ENCODE measurements around the gene KRT73. TPM values are rescaled to one million over a fixed set of nuclear protein-coding genes. Genes with fewer than 3 reads are reported as not detected.

KRT73 gene
- total RNA-seq (2014; rRNA removed; shearing (Covaris generic)) = not detected in 2 replicates

DNA sequence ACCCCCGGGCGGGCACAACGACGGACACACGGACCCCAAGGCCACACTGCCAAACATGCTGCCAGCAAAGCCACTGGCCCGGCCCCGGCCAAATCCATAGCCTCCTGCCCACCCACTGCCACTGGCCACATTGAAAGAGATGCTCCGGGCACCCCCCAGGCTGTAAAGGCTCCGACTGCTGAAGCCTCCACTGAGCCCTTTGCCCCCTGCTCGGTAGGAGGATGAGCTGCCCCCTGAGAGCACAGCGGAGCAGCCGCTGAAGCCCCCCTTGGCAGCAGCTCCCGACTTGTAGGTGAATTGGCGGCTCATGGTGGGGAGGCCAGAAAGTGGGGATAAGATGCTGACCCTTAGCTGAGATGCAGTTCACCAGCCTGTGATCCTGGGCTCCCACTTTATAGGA, at the start of gene KRT73:
TSS of gene KRT73 (minus strand) at position 344 of the 400 bp plus-strand sequence. CDS start at position 309, 35 bp downstream.
- no peak for DNase-seq (ENCODE audit: low spot score)
- in situ Hi-C loops (cut with HindIII; ENCODE audit: low sequenced_read_pairs) = no loop called here

DNA sequence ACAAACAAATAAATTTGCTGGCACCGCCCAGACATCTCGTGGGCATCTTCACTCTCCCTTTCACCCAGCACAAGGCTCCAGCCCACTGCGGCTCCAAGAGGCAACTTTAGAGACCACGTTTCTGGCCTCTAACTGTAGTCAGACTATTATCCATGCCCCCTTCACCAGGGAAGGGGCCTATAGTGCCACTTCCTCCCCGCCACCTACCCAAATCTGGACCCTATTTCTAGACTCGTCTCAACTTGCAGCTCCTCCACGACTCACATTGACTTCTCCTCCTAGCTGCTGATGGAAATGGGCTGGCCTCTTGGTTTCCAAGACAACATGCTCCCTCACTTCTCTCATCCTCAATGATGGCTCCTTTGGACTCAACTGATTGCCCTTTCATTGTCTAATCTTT, 49.6 kb upstream of the KRT73 start:
- DNase-seq (ENCODE audit: low spot score) = no peak
- in situ Hi-C loops (cut with HindIII; ENCODE audit: low sequenced_read_pairs) = no loop called here

DNA sequence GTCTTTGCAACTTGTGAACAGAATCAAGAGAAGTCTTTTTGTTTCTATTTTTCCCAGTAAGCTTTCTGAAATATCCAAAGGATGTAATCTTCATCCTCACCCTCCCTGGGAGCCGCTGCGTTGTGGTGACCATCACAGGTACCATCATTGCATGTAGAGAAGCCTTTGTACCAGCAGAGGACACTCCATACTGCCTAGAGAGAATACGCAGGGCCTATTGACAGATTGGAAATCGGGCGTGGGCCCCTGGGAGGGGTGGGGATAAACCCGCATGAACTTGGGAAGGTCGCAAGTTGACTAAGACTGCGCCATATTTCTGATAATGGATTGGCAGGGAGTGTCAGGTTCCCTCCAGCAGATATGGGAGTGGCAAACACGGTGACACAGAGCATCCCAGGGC, 49.1 kb upstream of the KRT73 start:
- no peak for DNase-seq (ENCODE audit: low spot score)
- in situ Hi-C loops (cut with HindIII; ENCODE audit: low sequenced_read_pairs) = no loop called here

DNA sequence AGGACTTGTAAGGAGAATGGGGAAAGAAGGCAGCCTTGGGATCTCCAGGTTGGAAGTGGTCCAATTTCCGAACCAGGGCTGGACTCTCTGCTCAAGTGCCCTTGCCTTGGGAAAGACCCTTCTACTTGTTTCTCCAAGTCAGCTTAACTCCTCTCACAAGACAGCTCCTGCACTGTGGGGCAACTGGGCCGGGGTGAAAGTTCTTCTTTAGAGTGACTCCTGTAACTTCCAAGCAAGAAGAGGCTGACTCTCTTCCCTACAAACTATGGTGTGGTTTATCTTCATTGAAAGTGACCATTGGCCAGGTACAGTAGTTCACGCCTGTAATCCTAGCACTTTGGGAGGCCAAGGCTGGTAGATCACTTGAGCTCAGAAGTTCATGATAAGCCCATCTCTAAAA, 48.1 kb upstream of the KRT73 start:
- no peak for DNase-seq (ENCODE audit: low spot score)
- in situ Hi-C loops (cut with HindIII; ENCODE audit: low sequenced_read_pairs) = no loop called here

DNA sequence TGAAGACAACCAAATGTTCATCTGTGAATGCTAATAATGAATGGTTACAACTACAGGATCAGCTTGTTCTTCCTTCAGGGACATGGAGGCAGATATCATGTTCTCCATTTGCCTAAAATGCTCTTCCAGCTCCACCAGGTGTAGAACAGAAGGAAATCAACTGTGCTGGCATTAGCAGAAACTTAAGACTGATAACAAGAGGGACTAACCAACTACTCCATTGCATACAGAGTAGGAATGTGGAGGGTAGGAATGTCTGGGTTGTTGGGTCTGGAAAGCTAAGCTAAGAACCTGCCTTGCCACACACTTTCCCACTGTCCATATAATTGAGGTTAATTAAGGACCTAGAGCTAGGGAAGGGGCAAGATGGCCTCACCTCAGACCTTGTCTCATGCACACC, 45.1 kb upstream of the KRT73 start:
- in situ Hi-C loops (cut with HindIII; ENCODE audit: low sequenced_read_pairs) = no loop called here
- DNase-seq (ENCODE audit: low spot score) = no peak

DNA sequence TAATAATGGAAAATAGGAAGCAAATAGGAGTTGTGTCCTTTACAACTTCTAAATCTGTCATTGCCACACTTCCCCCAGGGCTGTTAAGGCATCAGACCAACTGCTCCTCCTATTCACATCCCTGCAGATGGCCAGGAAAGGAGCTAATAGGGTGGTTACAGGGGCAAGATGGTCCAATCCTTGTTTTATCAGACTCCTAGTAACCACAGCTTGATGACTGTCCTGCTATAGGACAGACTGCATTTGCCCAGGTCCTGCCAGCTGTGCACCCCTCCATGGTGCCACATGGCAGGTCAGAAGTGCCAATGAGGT, 44.5 kb upstream of the KRT73 start:
- in situ Hi-C loops (cut with HindIII; ENCODE audit: low sequenced_read_pairs) = no loop called here
- no peak for DNase-seq (ENCODE audit: low spot score)

DNA sequence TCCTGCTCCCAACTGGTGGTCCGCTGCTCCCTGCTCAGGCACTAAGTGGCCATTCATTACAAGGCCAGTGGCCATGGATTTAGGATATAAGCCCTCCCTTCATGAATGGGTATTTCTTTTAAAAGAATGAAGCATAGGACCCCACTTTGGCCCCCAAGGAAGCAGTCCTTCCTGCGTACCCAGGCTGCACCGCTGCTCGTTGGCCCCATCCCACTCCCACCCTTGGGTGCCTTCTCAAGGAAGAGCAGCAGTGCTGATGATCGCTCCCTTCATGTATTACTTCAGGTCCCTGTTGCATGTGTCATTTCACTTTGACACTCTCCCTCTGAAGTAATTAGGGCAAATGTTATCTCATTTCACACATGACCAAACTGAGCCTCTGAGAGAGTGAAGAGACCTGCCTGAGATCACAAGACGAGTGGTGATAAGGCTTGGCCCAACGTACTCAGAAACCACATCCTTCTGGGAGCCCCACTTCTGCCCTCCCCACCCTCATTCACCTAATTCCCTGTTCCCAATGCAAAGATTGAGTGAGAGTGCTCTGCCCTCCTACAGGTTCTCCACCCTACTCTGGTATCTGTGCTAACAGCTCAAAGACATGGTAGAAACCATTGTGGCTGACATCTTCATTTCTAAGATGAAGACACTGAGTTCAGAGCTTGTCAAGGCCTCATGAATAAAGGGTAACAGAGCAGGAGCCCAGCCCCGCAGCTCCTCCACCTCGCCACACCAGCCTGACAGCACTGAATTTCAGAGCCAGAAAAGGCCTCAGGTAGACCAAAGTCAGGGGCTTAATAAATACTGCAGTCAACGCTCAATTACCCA, 43.9 kb upstream of the KRT73 start:
- in situ Hi-C loops (cut with HindIII; ENCODE audit: low sequenced_read_pairs) = no loop called here
- no peak for DNase-seq (ENCODE audit: low spot score)

DNA sequence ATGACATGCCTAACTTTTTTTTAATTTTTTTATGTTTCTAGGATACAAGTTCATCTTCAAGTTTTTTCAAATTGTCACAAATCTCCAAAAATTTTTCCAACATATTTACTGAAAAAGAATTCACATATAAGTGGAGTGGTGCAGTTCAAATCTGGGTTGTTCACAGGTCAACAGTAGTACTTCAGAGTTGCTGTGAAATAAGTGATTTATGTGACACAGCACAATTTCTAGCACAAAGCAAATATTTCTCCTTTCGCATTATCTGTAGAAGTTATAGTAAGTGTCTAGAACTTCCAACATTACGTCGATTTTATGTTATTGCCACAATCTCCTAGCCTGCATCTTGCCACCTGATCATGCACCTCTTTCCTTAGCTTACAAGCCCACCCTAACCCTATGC, 43.3 kb upstream of the KRT73 start:
- no peak for DNase-seq (ENCODE audit: low spot score)
- in situ Hi-C loops (cut with HindIII; ENCODE audit: low sequenced_read_pairs) = no loop called here

DNA sequence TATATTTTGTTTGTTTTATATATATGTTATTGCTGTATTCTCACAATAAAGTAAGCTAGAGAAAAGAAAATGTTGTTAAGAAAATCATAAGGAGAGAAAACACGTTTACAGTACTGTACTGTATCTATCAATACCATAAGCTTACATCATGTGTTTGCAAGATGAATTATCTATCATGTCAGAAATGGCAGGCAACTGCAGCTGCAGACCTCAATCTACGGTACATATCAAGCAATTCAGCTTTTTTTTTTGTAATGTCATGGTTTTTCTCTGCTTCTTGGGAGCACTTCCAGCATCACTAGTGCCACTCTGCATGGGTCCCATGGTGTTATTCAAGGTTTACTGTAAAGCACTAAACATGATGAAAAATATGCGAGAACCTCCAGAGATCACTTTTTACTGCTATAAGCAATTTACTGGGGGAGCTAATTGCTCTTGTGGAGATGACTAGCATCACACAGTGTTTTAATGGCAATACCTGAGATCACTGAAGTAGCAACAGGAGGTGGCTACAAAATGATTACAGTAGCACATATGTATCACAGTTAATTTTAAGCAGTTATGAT, 42.7 kb upstream of the KRT73 start:
- in situ Hi-C loops (cut with HindIII; ENCODE audit: low sequenced_read_pairs) = no loop called here
- no peak for DNase-seq (ENCODE audit: low spot score)

DNA sequence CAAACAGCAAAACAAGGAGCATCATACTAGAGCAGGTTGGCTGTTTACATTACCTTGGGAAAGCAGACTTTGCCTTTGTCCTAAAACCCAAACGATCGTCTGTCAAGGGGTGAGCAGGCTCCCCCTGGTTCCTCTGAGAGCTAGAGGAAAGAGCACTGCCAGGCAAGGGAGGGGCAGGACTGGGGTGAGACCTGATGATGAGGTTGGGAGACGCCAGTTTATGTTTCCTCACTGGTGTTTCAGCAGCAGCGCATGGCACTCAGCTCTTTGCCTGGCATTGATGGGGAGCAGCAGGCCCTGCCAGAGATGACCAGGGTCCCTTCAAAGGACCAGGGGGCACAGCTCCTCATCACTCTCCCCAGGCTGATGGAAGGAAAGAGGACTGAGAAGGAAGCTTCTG, 41.6 kb upstream of the KRT73 start:
- in situ Hi-C loops (cut with HindIII; ENCODE audit: low sequenced_read_pairs) = no loop called here
- DNase-seq (ENCODE audit: low spot score) = no peak

DNA sequence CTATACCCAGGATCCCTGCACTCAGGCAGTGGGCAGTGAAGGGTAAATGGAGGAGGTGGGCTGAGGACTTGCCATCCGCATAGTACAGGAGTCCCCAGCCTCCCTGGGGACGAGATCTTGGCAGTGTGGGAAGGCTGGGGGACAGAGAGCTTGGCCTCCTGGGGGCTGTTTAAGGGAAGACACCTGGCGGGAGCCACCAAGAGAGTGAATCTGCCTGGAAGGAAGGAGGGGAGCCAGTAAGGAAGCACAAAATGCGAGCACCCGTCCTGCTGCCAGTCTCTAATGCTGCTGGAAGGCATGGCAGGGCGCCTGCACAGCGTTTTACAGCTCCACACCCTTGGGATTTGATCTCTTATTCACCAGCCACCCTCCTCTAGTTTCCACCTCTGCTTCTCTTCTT, 41.0 kb upstream of the KRT73 start:
- in situ Hi-C loops (cut with HindIII; ENCODE audit: low sequenced_read_pairs) = no loop called here

DNA sequence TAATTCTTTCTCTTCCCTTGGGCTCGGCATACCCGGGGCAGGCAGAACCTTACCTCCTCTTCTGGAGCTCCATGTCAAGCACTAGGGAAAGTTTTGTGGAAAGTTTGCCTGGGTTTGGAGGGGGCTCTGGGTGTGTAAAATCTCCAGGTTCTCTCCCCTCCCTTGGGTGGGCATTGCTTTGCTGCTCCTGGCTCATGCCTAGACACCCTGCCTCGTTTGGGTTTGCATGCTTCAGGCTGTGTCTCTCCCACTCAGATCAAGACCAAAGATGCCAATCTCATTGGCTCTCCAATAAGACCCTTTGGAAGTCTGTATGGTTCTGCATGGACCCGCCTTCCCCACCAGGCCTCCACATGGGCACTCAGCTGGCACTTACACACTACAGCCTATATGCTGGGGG, 39.8 kb upstream of the KRT73 start:
- in situ Hi-C loops (cut with HindIII; ENCODE audit: low sequenced_read_pairs) = no loop called here
- no peak for DNase-seq (ENCODE audit: low spot score)

More for the DNA sequence above, 41.0 kb upstream of the KRT73 start:
- DNase-seq (ENCODE audit: low spot score) = no peak

DNA sequence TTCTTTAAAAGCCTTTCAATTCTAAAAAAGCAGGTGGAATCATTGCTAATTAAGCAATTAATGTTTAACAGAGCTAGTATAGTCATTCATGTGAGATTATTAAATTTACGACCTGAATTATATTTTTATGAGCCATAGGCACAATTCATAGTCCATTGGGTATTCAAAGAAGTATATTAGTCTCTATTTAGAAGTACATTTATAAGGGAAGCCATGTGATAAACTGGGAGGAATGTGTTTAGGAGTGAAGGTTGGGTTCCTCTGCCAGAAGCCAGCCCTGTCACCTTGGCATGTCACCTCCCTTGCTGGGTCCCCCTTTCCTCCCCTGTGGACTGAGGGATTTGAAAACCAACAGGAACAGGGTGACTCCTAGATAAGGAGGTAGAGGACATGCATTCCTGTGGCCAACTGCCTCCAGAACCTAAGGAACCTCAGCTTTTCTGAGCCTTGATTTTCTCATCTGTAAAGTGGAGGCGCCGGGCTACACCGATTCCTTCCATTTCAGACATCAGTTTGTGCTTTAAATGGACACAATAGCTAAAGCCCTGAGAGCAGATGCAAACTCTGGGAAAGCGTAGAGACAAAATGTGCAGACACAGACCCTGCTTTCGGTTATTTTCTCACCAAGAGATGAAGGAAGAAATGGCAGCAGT, 39.0 kb upstream of the KRT73 start:
- DNase-seq (ENCODE audit: low spot score) = no peak
- in situ Hi-C loops (cut with HindIII; ENCODE audit: low sequenced_read_pairs) = no loop called here

DNA sequence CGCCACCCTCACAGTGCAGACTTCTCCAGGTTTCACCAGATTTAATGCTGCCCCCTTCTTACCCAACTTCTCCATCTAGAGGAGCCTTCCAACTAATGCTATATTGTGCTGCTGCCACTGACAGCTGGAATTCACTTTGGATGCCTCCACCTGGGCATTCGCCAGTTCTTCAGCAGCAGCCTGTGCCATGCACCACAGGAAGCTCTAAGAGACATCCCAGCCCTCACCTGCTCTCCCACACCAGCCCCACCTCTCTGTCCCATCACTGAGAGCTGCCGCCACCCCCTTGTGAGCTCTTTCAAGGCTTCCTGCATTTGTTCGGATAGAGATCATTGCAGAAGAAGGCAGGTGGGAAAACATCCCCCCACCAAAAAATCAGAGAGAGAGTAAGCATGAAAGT, 38.3 kb upstream of the KRT73 start:
- DNase-seq (ENCODE audit: low spot score) = no peak
- in situ Hi-C loops (cut with HindIII; ENCODE audit: low sequenced_read_pairs) = no loop called here

DNA sequence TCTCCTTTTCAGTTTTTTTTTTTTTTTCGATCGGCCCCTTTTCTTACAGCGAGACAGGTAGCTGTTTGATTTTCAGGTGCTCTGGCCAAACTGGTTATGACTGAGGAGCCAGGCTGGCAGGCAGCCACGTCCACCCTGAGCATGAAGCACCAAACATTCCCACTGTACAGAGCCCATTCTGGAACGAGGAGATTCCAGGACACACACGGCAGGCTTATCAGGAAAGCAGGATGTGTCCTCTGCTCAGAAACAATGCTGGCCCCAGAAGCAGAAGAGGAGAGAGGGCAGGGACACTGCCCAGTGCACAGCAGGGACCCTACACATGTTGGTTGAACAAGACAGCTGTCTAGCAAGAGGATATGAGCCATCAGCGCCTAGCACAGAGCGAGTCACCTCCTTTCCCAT, 37.4 kb upstream of the KRT73 start:
- no peak for DNase-seq (ENCODE audit: low spot score)
- in situ Hi-C loops (cut with HindIII; ENCODE audit: low sequenced_read_pairs) = no loop called here

DNA sequence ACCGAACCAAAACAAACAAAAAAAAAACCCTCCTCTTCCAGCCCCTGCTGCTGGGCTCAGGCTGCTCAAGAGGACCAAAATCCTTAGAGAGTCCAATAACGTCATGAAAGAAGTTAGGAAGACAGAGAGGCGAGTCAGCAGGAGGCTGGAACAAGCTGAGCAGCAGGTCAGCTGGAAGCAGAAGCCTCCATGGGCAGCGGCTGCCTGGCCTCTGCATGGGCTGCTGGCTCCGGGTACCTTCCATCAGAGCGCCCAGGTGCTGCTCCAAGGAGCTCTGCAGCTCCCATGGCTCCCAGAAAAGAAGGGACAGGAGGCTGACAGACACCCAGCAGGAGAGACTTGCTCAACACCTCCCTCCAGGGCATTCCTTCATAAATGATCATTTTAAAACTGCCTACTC, 36.9 kb upstream of the KRT73 start:
- no peak for DNase-seq (ENCODE audit: low spot score)
- in situ Hi-C loops (cut with HindIII; ENCODE audit: low sequenced_read_pairs) = no loop called here

DNA sequence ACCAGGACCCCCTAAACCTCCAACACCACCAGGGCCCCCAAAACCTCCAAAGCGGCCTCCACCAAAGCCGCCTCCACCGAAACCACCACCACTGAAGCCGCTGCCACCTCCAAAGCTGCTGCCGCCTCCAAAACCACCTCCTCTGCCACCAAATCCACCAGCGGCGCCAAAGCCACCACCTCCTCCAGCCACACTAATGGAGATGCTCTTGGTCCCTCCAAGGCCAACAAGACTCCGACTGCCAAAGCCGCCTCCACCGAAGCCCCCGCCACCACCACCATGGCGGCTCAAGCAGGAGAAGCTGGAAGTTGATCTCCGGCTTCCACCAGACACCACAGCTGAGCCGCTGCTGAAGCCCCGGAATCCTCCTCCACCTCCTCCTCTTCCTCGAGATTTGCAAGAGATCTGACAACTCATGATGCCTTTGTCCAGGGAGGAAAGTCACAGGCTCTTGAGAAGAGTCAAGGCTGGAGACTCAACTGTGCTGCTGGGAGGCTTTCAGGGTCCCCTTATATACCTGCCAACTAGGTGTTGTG, 33.4 kb upstream of the KRT73 start, which contains the start of gene KRT2:
TSS of gene KRT2 (minus strand) at position 486 of the 536 bp plus-strand sequence. CDS start at position 417, 69 bp downstream.
- in situ Hi-C loops (cut with HindIII; ENCODE audit: low sequenced_read_pairs) = no loop called here
- DNase-seq (ENCODE audit: low spot score) = no peak

DNA sequence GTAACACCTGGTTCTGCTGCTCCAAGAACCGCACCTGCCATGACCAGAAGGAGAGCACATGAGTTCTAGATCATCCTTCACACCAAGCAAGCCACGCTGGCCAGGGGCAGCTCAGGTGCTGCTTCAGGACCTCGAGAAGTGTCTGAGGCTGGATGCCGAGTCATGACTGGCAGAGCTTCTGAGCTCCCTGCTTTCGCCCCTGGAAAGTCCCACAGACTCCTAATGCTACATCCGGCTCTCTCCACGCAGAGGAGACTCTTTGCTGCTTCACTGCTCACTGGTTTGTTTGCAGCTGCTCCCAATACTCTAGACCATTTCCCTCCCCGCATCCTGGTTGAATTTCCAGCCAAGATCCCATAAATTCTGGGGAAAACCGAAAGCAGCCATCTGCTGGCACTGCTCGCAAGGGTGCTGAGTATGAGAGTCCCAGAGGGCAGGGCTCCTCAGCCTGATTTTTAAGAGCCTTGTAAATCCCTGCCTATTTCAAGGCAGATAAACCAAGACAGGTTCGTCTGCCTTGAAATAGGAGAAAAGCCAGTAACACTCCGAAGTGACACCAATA, 32.2 kb upstream of the KRT73 start:
- in situ Hi-C loops (cut with HindIII; ENCODE audit: low sequenced_read_pairs) = no loop called here
- DNase-seq (ENCODE audit: low spot score) = no peak

DNA sequence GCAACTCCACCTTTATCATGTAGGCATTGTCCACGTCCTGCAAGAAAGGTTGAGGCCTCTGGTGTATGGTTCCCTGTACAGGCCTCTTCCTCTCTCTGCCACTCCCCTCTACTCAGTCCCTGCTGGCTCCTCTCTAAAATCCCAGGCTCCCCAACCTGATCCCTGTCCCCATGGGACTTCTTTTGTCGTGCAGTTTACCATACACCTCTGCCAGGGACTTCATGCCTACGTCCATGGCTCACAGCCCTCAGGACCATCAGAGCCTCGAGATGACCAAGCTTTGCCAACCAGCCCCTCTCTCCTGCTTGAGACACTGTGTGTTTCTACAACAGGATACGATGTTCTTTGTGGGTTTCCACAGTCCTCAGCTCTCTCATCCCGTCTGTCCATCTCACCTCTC, 30.7 kb upstream of the KRT73 start:
- no peak for DNase-seq (ENCODE audit: low spot score)
- in situ Hi-C loops (cut with HindIII; ENCODE audit: low sequenced_read_pairs) = loop anchor here (10.0 kb wide), 1 partner anchor 56 kb away; the partner anchor contains the start of gene KRT77

DNA sequence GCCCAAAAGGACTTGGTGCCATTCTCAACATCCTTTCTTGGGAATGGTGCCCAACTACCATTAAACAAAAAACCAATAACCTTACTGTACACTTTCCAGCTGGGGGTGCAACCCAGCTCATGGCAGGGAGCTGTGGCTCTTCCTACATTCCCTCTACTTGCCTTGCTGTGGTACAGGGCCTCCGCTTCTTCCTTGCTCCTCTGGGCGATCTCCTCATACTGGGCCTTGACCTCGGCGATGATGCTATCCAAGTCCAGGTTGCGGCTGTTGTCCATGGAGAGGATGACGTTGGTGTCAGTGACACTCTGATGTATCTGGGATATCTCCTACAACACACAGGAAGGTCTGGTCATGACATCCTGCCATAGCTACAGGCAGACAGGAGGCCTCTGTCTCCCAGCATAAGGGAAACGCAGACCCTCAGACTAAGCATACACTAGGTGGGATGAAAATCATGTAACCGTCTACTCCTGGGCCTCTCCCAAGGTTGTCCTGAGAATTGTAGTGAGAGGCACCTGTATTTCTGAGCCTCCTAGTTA, 29.7 kb upstream of the KRT73 start:
- no peak for DNase-seq (ENCODE audit: low spot score)
- in situ Hi-C loops (cut with HindIII; ENCODE audit: low sequenced_read_pairs) = loop anchor here (10.0 kb wide), 1 partner anchor 57 kb away; the partner anchor contains the start of gene KRT77

All from G401 (cell line).